T47D (cell line): ENCODE measurements around the gene HOTAIR.
A peak's percentile ranks its signal among the peaks of the same experiment; 100 is the strongest.

ENCODE experiments used
- DNase-seq, 2 experiments: peaks; one replicate each; pipeline versions ENCODE4 v3.0.0 to v3.0.0-alpha.2; 2011 to 2012; ENCODE audit warnings: low read depth in 1 of 2, low spot score in 1 of 2
- JUND ChIP-seq: IDR thresholded peaks from 2 replicates; pipeline ENCODE4 v1.6.1; 2012; ENCODE audit warnings: low read depth
- in situ Hi-C: cut with HindIII; loops from 2 replicates; pipeline ENCODE4 v1.10.0; 2016; ENCODE audit warnings: low sequenced_read_pairs, low pct_unique_long_range_greater_than_20kb

HOTAIR gene

DNA sequence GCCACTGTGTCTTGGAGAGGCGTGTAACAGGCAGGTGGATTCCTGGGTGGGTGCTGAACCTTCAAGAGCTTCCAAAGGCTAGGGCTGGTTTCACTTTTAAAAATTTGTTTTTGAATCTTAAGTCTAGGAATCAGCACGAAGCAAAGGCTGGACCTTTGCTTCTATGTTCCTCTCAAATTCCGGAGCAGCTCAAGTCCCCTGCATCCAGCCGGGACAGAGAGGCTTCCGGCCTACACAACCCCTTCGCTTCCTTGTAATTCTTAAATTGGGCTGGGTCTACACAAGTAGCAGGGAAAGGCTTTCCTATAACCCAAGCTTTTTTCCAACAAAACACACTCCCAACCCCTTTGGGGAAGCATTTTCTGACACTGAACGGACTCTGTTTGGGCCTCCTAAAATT is 11.7 kb downstream of the HOTAIR start:
- in situ Hi-C loops: no loop called here
- TF ChIP-seq JUND: no peak
- DNase-seq: no peak

GRCh38 chr12:53961025-53961761 is 13.6 kb downstream of the HOTAIR start:
- in situ Hi-C loops: no loop called here
- DNase-seq: no peak
- TF ChIP-seq JUND: no peak

GRCh38 chr12:53960187-53961024 is 14.3 kb downstream of the HOTAIR start:
- no peak for DNase-seq
- in situ Hi-C loops: no loop called here
- no peak for TF ChIP-seq JUND

- in situ Hi-C loops: no loop called here
- no peak for TF ChIP-seq JUND
- no peak for DNase-seq
These were observed 15.4 kb downstream of the HOTAIR start for GRCh38 chr12:53959314-53959713.

DNA sequence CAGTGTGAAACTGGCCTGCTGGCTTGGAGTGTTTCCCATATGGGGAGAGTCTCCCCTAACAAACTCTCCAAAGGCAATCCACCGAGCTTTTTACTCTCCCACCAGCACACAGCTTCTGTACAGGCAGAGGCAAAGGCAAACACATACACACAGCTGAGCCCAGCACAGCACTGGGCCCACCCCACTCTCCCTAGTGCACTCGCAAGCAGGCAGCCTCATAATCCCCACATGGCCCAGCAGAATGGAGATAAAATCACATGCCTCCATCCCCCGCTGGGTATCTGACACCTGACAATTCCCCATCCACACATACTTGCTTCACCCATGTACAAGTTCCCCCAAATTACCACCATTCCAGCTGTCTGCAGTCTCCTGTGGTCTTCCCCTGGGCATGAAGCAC is 16.6 kb downstream of the HOTAIR start:
- in situ Hi-C loops: no loop called here
- no peak for TF ChIP-seq JUND
- DNase-seq: no peak

DNA sequence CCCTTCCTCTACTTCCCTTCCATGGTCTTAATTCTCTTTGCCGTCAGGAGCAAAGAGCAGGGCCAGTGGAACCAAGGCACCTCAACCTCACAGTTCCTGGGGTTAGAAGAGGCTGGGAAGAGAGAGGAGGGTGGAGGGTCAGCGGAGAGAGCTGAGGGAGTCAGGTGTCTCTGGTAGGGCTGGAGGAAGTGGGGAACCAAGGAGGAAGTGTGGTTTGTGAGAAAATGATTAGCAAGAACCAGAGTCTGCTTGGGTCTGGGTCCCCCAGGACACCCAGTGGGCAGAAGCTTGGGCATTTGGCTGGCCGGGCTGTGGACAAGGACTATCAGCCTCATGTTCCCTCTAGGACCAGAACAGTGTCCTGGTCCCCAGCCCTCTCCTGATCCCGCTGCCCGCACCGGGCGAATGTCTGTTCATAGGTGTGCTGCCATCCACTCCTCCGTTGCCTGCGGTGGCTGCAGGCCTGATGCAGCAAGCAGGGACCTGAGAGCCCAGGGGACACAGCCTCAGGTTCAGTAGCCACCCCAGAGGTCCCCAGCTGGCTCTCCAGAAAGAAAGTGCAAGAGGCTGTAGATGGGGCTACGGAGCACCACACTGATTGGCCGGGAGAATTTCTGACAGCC is 17.7 kb downstream of the HOTAIR start:
- TF ChIP-seq JUND: no peak
- DNase-seq: no peak
- in situ Hi-C loops: no loop called here

- in situ Hi-C loops: no loop called here
These were observed 18.4 kb downstream of the HOTAIR start for GRCh38 chr12:53956251-53956887.

GRCh38 chr12:53955776-53956250 is 18.9 kb downstream of the HOTAIR start:
- in situ Hi-C loops: no loop called here
- no peak for TF ChIP-seq JUND

More at GRCh38 chr12:53956251-53956887, 18.4 kb downstream of the HOTAIR start:
- no peak for DNase-seq
- TF ChIP-seq JUND: no peak

GRCh38 chr12:53955036-53955775 is 19.5 kb downstream of the HOTAIR start:
- TF ChIP-seq JUND: no peak
- DNase-seq: no peak
- in situ Hi-C loops: no loop called here

More at GRCh38 chr12:53955776-53956250, 18.9 kb downstream of the HOTAIR start:
- no peak for DNase-seq

DNA sequence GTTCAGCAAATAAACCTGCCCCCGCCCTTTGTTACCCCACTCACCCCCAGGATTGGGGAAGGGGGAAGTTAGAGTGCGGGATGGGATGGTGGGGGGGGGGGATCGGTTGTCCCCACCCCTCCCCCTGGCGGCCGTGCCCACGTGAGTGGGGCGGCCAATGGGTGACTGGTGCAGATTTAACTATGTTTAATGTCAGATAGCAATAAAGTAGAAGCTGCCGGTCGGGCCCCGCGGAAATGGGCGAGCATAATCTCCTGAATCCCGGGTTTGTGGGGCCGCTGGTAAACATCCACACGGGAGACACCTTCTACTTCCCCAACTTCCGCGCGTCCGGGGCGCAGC is 20.1 kb downstream of the HOTAIR start, which contains the start of gene HOXC12:
Gene HOXC12 (plus strand): TSS at position 210 of the 342 bp plus-strand sequence. CDS start 27 bp downstream, at position 237.
- in situ Hi-C loops: no loop called here
- TF ChIP-seq JUND: no peak
- DNase-seq: peak in 1 of 2 experiments; percentile 84

GRCh38 chr12:53953831-53954693 is 20.7 kb downstream of the HOTAIR start:
- in situ Hi-C loops: no loop called here
- no peak for TF ChIP-seq JUND
- no peak for DNase-seq
